SK-N-SH treated with all-trans-retinoic acid at 6 μM for 48 hours (cell line): Measurements from ENCODE around the gene IP6K2.

Experiments used
- ATAC-seq: fragments of 200-7000 bp; cut with Tn5 transposase; 3 replicates; pipeline ENCODE4 v1.9.1; 2020; ENCODE audit warnings: mild to moderate bottlenecking, moderate library complexity
- ARNTL ChIP-seq: fragments of 450-650 bp; formaldehyde crosslinking; IDR thresholded peaks from 2 replicates; pipeline ENCODE4 v1.5.0; 2020; ENCODE audit warnings: low read depth, mild to moderate bottlenecking, moderate library complexity, borderline replicate concordance
- BACH2 ChIP-seq: fragments of 250-450 bp; sonication (Bioruptor Pico); IDR thresholded peaks from 2 replicates; pipeline ENCODE4 v1.9.0; 2021; ENCODE audit warnings: mild to moderate bottlenecking, borderline replicate concordance
- ESRRG ChIP-seq: fragments of 250-450 bp; sonication (Bioruptor Pico); IDR thresholded peaks from 2 replicates; pipeline ENCODE4 v1.6.1; 2021; ENCODE audit warnings: mild to moderate bottlenecking
- GLIS3 ChIP-seq: fragments of 250-450 bp; sonication (Bioruptor Pico); IDR thresholded peaks from 2 replicates; pipeline ENCODE4 v1.5.0; 2020; ENCODE audit warnings: mild to moderate bottlenecking, moderate library complexity
- ISL1 ChIP-seq: fragments of 250-450 bp; sonication (Bioruptor Pico); IDR thresholded peaks from 2 replicates; pipeline ENCODE4 v2.1.2; 2022; ENCODE audit warnings: mild to moderate bottlenecking, moderate library complexity
- PPARA ChIP-seq: fragments of 250-450 bp; sonication (Bioruptor Pico); IDR thresholded peaks from 2 replicates; pipeline ENCODE4 v1.5.0; 2020; ENCODE audit warnings: mild to moderate bottlenecking, borderline replicate concordance
- RARB ChIP-seq: fragments of 250-450 bp; sonication (Bioruptor Pico); IDR thresholded peaks from 2 replicates; pipeline ENCODE4 v1.8.0; 2021; ENCODE audit warnings: mild to moderate bottlenecking, moderate library complexity
- SNAI2 ChIP-seq: fragments of 250-450 bp; sonication (Bioruptor Pico); IDR thresholded peaks from 2 replicates; pipeline ENCODE4 v1.5.0; 2020; ENCODE audit warnings: mild to moderate bottlenecking, moderate library complexity
- TCF4 ChIP-seq: fragments of 250-450 bp; sonication (Bioruptor Pico); IDR thresholded peaks from 2 replicates; pipeline ENCODE4 v1.8.0; 2021; ENCODE audit warnings: mild to moderate bottlenecking, moderate library complexity, borderline replicate concordance
- TOX ChIP-seq: fragments of 250-450 bp; sonication (Bioruptor Pico); IDR thresholded peaks from 2 replicates; pipeline ENCODE4 v1.8.0; 2021; ENCODE audit warnings: mild to moderate bottlenecking, moderate library complexity, borderline replicate concordance
- ZC3H10 ChIP-seq: fragments of 250-450 bp; sonication (Bioruptor Pico); IDR thresholded peaks from 2 replicates; pipeline ENCODE4 v1.5.1; 2021; ENCODE audit warnings: mild to moderate bottlenecking, moderate library complexity
- ZFP3 ChIP-seq: fragments of 250-450 bp; sonication (Bioruptor Pico); IDR thresholded peaks from 2 replicates; pipeline ENCODE4 v1.5.0; 2020; ENCODE audit warnings: mild to moderate bottlenecking, moderate library complexity
- ZFP30 ChIP-seq: fragments of 450-650 bp; formaldehyde crosslinking; IDR thresholded peaks from 2 replicates; pipeline ENCODE4 v1.5.0; 2022; ENCODE audit warnings: mild to moderate bottlenecking, moderate library complexity
- ZNF565 ChIP-seq: fragments of 450-650 bp; formaldehyde crosslinking; conservative IDR thresholded peaks from 2 replicates; pipeline ENCODE4 v1.5.0; 2020; ENCODE audit warnings: low read depth, mild to moderate bottlenecking, moderate library complexity
- ZNF70 ChIP-seq: fragments of 450-650 bp; formaldehyde crosslinking; IDR thresholded peaks from 2 replicates; pipeline ENCODE4 v1.5.0; 2020; ENCODE audit warnings: mild to moderate bottlenecking, moderate library complexity
- ZNF8 ChIP-seq: fragments of 450-650 bp; formaldehyde crosslinking; IDR thresholded peaks from 2 replicates; pipeline ENCODE4 v1.5.0; 2020; ENCODE audit warnings: mild to moderate bottlenecking, moderate library complexity
- TF ChIP-seq, protein P1 (sequence below): fragments of 250-450 bp; sonication (Bioruptor Pico); IDR thresholded peaks from 2 replicates; pipeline ENCODE4 v1.5.0; 2020; ENCODE audit warnings: mild to moderate bottlenecking, moderate library complexity
- TF ChIP-seq, protein P2 (sequence below): fragments of 250-450 bp; sonication (Bioruptor Pico); IDR thresholded peaks from 2 replicates; pipeline ENCODE4 v1.8.0; 2020; ENCODE audit warnings: mild to moderate bottlenecking, moderate library complexity, borderline replicate concordance
- TF ChIP-seq, protein P3 (sequence below): fragments of 250-450 bp; sonication (Bioruptor Pico); IDR thresholded peaks from 2 replicates; pipeline ENCODE4 v1.5.1; 2021; ENCODE audit warnings: mild to moderate bottlenecking, moderate library complexity
- TF ChIP-seq, protein P4 (sequence below): fragments of 250-450 bp; sonication (Bioruptor Pico); IDR thresholded peaks from 2 replicates; pipeline ENCODE4 v1.8.0; 2021; ENCODE audit warnings: low read depth, mild to moderate bottlenecking, moderate library complexity, borderline replicate concordance

IP6K2 gene

DNA sequence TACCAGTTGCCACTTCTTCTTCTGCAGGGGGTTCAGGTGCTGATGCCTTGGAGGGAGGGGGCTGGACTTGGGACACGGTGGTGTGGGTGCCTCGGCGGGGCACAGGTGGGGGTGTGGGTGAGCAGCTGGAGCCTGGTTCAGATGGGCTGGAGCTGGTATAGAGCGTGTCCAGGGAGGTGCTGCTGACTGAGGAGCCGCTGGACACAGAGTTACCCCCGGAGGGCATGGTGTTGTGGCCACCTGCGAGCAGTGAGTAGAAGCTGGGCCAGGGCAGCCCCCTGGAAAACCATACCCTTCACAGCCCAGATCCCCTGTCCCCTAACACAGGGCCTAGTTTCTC is 35.5 kb downstream of the IP6K2 start:
- TF ChIP-seq ZNF70 (CRISPR knock-in tag): no peak
- TF ChIP-seq ZNF565: no peak
- no peak for TF ChIP-seq TOX (CRISPR knock-in tag)
- TF ChIP-seq RARB: no peak
- TF ChIP-seq, protein P1, sequence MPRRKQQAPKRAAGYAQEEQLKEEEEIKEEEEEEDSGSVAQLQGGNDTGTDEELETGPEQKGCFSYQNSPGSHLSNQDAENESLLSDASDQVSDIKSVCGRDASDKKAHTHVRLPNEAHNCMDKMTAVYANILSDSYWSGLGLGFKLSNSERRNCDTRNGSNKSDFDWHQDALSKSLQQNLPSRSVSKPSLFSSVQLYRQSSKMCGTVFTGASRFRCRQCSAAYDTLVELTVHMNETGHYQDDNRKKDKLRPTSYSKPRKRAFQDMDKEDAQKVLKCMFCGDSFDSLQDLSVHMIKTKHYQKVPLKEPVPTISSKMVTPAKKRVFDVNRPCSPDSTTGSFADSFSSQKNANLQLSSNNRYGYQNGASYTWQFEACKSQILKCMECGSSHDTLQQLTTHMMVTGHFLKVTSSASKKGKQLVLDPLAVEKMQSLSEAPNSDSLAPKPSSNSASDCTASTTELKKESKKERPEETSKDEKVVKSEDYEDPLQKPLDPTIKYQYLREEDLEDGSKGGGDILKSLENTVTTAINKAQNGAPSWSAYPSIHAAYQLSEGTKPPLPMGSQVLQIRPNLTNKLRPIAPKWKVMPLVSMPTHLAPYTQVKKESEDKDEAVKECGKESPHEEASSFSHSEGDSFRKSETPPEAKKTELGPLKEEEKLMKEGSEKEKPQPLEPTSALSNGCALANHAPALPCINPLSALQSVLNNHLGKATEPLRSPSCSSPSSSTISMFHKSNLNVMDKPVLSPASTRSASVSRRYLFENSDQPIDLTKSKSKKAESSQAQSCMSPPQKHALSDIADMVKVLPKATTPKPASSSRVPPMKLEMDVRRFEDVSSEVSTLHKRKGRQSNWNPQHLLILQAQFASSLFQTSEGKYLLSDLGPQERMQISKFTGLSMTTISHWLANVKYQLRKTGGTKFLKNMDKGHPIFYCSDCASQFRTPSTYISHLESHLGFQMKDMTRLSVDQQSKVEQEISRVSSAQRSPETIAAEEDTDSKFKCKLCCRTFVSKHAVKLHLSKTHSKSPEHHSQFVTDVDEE (CRISPR knock-in tag): no peak
- no peak for TF ChIP-seq ZFP30 (CRISPR knock-in tag)
- TF ChIP-seq SNAI2 (CRISPR knock-in tag): no peak
- TF ChIP-seq, protein P2, sequence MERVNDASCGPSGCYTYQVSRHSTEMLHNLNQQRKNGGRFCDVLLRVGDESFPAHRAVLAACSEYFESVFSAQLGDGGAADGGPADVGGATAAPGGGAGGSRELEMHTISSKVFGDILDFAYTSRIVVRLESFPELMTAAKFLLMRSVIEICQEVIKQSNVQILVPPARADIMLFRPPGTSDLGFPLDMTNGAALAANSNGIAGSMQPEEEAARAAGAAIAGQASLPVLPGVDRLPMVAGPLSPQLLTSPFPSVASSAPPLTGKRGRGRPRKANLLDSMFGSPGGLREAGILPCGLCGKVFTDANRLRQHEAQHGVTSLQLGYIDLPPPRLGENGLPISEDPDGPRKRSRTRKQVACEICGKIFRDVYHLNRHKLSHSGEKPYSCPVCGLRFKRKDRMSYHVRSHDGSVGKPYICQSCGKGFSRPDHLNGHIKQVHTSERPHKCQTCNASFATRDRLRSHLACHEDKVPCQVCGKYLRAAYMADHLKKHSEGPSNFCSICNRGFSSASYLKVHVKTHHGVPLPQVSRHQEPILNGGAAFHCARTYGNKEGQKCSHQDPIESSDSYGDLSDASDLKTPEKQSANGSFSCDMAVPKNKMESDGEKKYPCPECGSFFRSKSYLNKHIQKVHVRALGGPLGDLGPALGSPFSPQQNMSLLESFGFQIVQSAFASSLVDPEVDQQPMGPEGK: no peak
- no peak for TF ChIP-seq GLIS3
- TF ChIP-seq PPARA (CRISPR knock-in tag): no peak
- TF ChIP-seq, protein P3, sequence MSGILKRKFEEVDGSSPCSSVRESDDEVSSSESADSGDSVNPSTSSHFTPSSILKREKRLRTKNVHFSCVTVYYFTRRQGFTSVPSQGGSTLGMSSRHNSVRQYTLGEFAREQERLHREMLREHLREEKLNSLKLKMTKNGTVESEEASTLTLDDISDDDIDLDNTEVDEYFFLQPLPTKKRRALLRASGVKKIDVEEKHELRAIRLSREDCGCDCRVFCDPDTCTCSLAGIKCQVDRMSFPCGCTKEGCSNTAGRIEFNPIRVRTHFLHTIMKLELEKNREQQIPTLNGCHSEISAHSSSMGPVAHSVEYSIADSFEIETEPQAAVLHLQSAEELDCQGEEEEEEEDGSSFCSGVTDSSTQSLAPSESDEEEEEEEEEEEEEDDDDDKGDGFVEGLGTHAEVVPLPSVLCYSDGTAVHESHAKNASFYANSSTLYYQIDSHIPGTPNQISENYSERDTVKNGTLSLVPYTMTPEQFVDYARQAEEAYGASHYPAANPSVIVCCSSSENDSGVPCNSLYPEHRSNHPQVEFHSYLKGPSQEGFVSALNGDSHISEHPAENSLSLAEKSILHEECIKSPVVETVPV (CRISPR knock-in tag): no peak
- no peak for TF ChIP-seq TCF4
- no peak for ATAC-seq

DNA sequence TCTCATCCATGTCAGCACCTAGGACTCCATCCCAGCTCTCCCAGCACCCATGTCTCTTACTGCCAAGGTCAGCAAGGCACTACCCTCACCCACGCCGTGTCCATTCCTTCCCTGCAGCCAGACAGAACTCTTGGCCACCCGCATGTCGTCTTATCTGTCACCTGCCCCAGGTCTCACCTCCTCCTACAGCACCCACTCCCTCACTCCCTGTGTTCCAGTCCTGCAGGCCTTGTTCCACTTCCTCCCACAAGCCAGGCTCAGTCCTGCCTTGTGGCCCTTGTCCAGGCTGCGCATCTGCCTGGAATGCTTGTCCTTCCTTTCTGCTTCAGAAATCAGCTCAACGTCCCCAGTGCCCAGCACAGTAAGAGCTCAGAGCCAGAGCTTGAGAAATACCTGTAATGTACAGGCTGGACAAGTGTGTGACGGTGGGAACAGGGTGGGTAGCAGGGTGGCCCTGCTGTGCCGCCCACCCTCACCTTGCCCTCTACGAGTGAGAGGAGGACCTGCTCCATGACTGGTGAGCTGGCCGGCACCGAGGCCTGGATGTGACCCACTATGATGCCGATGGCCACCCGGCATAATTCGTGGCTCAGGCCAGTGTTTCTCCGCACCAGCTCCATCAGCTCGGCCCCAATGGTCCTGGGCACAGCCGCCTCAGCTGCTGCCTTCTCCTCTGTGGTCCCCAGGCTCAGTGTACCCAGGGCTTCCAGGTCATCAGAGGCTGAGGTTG is 36.0 kb downstream of the IP6K2 start:
- no peak for ATAC-seq
- TF ChIP-seq ARNTL (CRISPR knock-in tag): no peak
- no peak for TF ChIP-seq ZFP3 (CRISPR knock-in tag)
- TF ChIP-seq ZC3H10: no peak
- no peak for TF ChIP-seq PPARA (CRISPR knock-in tag)
- no peak for TF ChIP-seq ESRRG (CRISPR knock-in tag)
- TF ChIP-seq SNAI2 (CRISPR knock-in tag): no peak
- TF ChIP-seq, protein P4, sequence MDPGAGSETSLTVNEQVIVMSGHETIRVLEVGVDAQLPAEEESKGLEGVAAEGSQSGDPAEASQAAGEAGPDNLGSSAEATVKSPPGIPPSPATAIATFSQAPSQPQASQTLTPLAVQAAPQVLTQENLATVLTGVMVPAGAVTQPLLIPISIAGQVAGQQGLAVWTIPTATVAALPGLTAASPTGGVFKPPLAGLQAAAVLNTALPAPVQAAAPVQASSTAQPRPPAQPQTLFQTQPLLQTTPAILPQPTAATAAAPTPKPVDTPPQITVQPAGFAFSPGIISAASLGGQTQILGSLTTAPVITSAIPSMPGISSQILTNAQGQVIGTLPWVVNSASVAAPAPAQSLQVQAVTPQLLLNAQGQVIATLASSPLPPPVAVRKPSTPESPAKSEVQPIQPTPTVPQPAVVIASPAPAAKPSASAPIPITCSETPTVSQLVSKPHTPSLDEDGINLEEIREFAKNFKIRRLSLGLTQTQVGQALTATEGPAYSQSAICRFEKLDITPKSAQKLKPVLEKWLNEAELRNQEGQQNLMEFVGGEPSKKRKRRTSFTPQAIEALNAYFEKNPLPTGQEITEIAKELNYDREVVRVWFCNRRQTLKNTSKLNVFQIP (CRISPR knock-in tag): no peak
- TF ChIP-seq ZNF8 (CRISPR knock-in tag): no peak
- TF ChIP-seq, protein P3 (CRISPR knock-in tag): no peak
- TF ChIP-seq TCF4: no peak
- TF ChIP-seq BACH2 (CRISPR knock-in tag): no peak
- TF ChIP-seq ZNF565: no peak
- TF ChIP-seq ZNF70 (CRISPR knock-in tag): no peak
- no peak for TF ChIP-seq GLIS3
- no peak for TF ChIP-seq RARB
- TF ChIP-seq ISL1 (CRISPR knock-in tag): no peak
